ENCODE data around the gene SIPA1L3. TPM values are rescaled to one million over a fixed set of nuclear protein-coding genes. Genes with fewer than 3 reads are reported as not detected.
A peak's percentile ranks its signal among the peaks of the same experiment; 100 is the strongest.
"Not testable (repeated sequence)": the region's sequence is repeated elsewhere in the genome, so short reads cannot be mapped to it uniquely, and the experiment has no call there.

Gene SIPA1L3
- total RNA-seq, 1 donor from 2014 or later: 14.5 TPM

DNA sequence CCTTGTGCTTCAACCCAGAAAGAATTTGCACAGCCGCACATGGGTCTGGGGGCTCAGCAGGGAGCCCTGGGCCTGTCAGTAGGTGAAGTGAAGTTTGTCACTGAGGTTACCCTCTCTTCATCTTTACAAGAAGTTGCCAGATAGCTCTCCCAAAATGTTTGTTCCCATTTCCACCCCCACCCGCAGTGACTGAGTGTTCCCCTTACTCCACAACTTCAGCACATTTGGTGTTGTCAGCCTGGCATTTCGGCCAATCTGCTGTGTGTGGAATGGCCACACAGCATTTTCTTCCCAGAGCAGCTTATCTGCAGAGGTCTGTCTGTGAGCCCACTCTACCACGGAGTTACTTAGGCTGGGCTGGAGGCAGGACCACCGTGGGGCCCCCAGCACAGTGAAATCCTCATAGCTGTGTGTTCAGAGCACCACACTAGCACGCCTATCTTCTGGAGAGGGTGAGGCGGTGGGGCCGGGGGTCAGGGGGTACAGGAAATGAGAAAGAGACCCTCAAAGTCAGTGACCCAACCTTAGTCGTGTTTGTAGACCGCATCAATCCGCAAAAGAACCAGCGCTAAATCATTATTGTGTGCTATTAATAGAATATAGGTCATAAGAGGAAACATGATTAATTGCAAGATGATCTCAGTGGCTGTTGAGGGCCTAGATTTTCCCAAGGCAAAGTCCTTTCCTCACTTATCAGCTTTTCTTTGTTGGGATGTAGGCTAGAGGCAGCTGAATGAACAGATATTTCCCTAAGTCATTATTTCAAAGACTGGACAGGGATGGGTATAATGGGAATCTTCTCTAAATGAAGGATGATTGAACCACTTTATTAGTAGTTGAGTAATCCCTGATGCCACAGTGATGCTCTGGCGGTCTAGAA is 116.0 kb downstream of the SIPA1L3 start:
- peak; percentile 89 for DNase-seq

- no peak for DNase-seq
Measured at GRCh38 chr19:38023671-38024541, 116.9 kb downstream of the SIPA1L3 start.

DNA sequence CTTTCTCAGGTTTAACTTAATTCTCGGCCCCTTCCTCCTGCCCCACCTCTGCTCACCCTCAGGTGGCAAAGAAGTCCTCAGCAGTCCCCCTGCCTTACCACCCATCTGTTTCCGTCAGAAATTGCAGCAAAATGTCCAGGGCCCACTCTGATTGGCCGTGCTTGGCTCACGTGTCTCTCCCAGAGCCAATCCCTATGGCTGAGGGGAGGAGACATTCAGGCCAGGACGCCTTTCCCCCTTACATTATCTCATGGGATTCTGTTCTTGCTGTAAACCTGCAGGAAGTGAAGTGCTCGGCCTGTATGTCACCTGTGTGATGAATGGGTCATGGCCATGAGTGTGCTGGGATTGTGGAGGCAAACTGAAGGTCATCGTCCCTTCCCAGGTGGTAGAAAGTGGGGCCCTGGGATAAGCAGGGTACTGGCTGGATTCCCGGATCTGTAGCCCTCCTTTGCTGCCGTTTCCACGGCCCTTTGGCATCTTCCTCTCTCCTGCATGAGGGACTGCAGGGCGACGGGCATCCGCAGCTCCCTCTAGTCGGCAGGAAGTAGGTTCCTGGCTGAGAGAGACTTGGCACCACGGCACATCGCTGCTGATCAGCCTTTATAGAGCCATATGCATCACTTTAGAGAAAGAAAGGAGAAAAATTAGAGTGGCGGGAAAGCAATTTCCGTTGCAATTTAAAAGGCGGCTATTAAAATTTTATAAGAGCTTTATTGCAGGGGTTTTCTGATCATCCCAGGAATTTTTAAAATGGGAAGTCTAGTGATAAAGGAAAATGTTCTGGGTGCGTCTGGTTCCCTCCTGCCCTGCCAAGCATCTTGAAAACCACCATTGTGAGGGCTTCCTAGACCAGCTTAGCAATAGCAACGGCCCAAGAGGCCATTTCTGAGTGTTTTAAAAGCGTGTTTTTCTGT is 118.2 kb downstream of the SIPA1L3 start:
- DNase-seq: peak; percentile 69

GRCh38 chr19:38025909-38026307 is 118.9 kb downstream of the SIPA1L3 start:
- DNase-seq: peak; percentile 36

GRCh38 chr19:38028913-38029510 is 122.0 kb downstream of the SIPA1L3 start:
- DNase-seq: no peak

DNA sequence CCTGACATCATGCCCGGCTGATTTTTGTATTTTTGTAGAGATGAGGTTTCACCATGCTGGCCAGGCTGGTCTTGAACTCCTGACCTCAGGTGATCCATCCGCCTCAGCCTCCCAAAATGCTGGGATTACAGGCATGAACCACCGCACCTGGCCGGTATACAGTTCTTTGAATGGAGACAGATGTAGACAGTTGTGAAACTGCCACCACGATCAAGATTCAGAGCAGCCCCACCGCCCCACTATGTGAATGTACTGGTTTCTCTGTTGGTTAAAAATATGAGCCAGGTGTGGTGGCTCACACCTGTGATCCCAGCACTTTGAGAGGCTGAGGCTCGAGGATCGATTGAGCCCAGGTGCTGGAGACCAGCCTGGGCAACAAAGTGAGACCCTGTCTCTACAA is 123.0 kb downstream of the SIPA1L3 start:
- DNase-seq: not testable (repeated sequence)

GRCh38 chr19:38030686-38031422 is 123.8 kb downstream of the SIPA1L3 start:
- peak; percentile 65 for DNase-seq

GRCh38 chr19:38031423-38031770 is 124.4 kb downstream of the SIPA1L3 start:
- DNase-seq: peak; percentile 95

DNA sequence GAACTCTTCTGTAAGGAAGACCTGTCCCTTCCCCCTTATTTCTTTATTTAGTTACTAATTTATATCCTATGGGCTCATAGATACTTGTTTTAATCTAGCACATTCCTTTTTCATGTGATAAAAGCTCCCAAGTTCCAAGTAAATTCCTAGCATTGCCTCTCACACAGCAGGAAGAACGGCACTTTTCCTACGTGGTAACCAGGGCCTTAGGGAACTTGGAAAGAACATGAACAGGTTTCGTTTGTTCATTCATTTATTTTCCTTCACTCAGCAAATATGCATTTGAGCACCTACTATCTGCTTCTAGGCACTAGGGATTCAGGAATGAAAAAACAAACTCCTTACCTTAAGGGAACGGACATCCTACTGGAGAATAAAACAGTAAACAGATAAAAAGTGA is 125.1 kb downstream of the SIPA1L3 start:
- DNase-seq: no peak

- no peak for DNase-seq
Measured at GRCh38 chr19:38032951-38033350, 125.9 kb downstream of the SIPA1L3 start.

DNA sequence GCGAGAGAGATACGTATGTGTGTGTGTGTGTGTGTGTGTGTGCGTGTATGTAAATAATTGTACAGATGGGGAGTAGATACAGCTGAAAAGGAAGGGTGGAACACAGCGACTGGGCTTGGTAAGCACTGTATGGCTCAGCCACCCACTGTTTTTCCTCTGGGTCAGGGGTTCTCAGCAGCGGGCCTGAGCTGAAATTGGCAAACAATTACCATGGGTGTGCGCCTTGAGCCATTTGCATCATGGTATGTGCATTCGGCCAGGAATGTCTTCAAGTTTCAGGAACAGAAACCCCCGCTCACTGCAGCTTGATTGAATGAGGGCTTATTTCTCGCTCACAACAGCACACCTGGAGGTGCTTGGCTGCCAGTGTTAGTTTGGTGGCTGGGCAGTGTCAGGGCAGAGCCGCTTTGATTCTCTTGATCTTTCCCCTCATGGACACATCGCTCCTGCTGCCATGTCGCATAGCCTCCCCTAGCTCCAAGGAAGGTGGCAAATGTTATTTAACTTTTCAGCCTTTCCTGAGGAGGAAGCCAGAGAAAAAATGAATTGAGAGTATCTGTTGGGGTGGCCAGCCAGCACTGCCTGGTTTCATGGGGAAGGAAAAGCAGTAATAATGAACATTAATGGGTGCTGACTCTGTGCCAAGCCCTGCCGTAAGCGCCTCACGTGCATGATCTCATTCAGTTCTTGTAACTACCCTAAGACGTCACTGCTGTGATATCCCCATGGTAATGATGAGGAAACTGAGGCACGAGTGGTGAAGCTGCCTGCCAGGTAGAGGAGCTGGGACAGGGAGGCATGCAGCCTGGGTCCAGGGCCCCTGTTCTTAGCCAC is 126.9 kb downstream of the SIPA1L3 start:
- peak; percentile 79 for DNase-seq

DNA sequence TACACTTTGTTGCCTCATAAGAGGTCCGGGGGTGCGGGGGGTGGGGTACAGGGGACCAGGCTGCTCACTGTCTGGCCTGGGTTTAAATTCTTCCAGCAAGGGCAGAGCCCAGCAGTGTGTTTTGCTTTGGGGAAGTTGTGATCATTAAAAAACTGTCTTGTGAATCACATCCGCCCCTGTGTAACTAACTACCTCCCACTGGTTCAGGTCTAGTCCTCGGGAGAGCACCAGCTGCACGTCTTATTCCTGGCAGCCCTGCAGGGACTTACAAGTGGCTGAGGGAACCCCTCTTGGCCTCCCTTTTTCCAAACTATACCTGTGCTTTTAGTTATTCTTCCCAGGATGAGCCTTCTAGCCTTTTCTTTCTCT is 127.5 kb downstream of the SIPA1L3 start:
- DNase-seq: peak; percentile 89

DNA sequence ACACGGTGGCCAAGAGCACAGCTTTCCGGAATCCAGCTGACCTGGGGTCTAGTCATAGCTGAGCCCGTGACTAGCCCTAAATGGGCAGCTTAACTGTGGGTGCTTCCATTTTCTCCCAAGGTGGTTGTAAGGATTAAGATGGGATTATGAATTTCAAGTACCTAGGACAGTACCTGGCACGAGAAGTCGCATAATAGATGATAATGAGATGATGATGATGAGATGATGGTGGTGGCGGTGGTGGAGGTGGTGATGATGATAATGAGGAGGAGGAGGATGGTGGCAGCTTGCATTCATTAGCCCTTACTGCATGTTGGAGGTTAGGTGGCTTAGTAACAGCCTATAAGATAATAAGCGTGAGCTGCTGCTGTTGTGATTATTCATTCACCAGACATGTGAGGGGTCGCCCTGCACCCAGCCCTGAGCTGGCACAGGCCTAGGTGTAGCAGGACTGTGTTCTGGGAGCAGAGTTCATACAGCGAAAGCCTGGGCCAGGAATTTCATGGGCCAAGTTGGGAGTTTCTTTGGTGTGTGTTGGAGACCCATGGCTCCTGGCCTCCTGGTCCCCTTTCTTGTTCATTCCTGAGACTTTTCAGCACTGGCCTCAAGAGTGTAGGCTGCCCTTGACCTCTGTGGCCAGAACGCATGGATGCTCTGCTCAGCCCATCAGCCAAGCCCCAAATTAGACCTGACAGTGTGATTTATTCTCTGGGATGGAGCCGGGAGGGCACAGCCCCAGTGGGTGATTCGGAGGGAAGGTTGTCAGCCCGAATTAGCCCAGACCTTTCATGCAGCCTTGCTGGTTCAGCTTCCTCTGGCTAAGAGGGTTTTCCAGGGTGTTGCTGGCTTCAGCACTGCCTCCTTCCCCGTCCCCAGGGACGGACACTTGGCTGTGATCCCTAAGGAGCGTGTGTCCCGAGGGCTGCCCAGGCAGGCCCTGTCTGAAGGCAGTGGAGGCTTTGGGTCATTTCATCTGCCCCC is 128.8 kb downstream of the SIPA1L3 start:
- DNase-seq: no peak

GRCh38 chr19:38036707-38037611 is 130.0 kb downstream of the SIPA1L3 start:
- no peak for DNase-seq

GRCh38 chr19:38039966-38040365 is 133.0 kb downstream of the SIPA1L3 start:
- DNase-seq: peak; percentile 71

- DNase-seq: no peak
Measured at GRCh38 chr19:38042132-38042531, 135.1 kb downstream of the SIPA1L3 start.

- DNase-seq: no peak
Measured at GRCh38 chr19:38043649-38044144, 136.7 kb downstream of the SIPA1L3 start.
